ENCODE results near the gene NCAN. TPM values are rescaled to one million over a fixed set of nuclear protein-coding genes. Genes with fewer than 3 reads are reported as not detected.

Gene NCAN
- total RNA-seq, 3 donors from 2014 or later (not counting 1 experiment from before 2014, with no cell fraction given) = not detected

DNA sequence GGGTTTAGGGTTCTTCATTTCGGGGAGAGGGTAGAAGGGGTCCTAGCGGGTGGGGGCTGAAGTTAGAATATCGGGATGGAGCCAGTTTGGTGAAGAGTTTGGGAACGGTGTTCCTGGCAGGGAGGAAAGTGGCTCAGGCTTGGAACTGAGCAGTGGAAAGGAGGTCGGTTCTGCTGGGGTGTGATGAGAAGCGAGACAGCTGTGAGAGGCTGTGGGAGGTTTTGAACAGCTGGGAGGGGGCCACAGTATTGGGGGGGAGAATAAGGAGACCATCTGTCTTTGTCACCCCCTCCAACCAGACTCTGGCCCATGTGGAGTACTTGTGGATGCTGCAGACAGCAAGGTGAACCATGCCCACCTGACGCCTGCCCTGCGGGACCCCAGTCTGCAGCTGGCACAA is 62.4 kb downstream of the NCAN start:
- TF ChIP-seq CTCF (IDR thresholded peaks at IDR 0.05) = no peak
- H3K4me3 ChIP-seq (ENCODE audit: low read length) = no peak overlapping the region
- H3K4me1 ChIP-seq (ENCODE audit: control insufficient read depth, insufficient read depth, low read length) = peaks cover 3% of the 10 kb centered on the region
- no peaks in the 10 kb centered on the region for H3K36me3 Mint-ChIP-seq
- intact Hi-C loops (cut with micrococcal nuclease) = no loop called here
- peaks cover 31% of the 10 kb centered on the region for H3K36me3 ChIP-seq (ENCODE audit: control insufficient read depth, insufficient read depth, low read length)
- DNase-seq = no peak
- ATAC-seq = no peak
- WGBS (ENCODE audit: insufficient coverage) = 83% methylated on average over 8 of the region's 8 CpGs
- no peaks in the 10 kb centered on the region for H3K9me3 ChIP-seq (ENCODE audit: control insufficient read depth, insufficient read depth, low read length)
- no peak overlapping the region for H3K27ac Mint-ChIP-seq
- no peaks in the 10 kb centered on the region for H3K9me3 Mint-ChIP-seq
- peaks cover 14 to 16% of the 10 kb centered on the region in 2 donors for H3K27me3 Mint-ChIP-seq (ENCODE audit: low read depth in 2 of 2)
- H3K27ac ChIP-seq (ENCODE audit: low read length) = no peak overlapping the region
- peaks cover 6% of the 10 kb centered on the region for H3K27me3 ChIP-seq (ENCODE audit: control insufficient read depth, insufficient read depth, low read length)
- no peak overlapping the region for H3K4me3 Mint-ChIP-seq
- peaks cover 0 to 10% of the 10 kb centered on the region in 2 donors for H3K4me1 Mint-ChIP-seq

GRCh38 chr19:19274716-19275565 is 63.2 kb downstream of the NCAN start:
- TF ChIP-seq CTCF (IDR thresholded peaks at IDR 0.05) = no peak
- peaks cover 0 to 10% of the 10 kb centered on the region in 2 donors for H3K4me1 Mint-ChIP-seq
- DNase-seq (no peak), ATAC-seq (no peak)
- Histone ChIP-seq H3K9me3 (ENCODE audit: control insufficient read depth, insufficient read depth, low read length) (no peaks in the 10 kb centered on the region), H3K27me3 (ENCODE audit: control insufficient read depth, insufficient read depth, low read length) (peaks cover 6% of the 10 kb centered on the region), H3K4me1 (ENCODE audit: control insufficient read depth, insufficient read depth, low read length) (peaks cover 3% of the 10 kb centered on the region), H3K36me3 (ENCODE audit: control insufficient read depth, insufficient read depth, low read length) (peaks cover 37% of the 10 kb centered on the region), H3K4me3 (ENCODE audit: low read length) (no peak overlapping the region), H3K27ac (ENCODE audit: low read length) (no peak overlapping the region)
- H3K27me3 Mint-ChIP-seq (ENCODE audit: low read depth in 2 of 2) = peaks cover 14 to 16% of the 10 kb centered on the region in 2 donors
- H3K4me3 Mint-ChIP-seq = no peak overlapping the region
- intact Hi-C loops (cut with micrococcal nuclease) = no loop called here
- no peak overlapping the region for H3K27ac Mint-ChIP-seq
- H3K36me3 Mint-ChIP-seq = no peaks in the 10 kb centered on the region
- H3K9me3 Mint-ChIP-seq = no peaks in the 10 kb centered on the region
- WGBS (ENCODE audit: insufficient coverage) = 76% methylated on average over 9 of the region's 9 CpGs

DNA sequence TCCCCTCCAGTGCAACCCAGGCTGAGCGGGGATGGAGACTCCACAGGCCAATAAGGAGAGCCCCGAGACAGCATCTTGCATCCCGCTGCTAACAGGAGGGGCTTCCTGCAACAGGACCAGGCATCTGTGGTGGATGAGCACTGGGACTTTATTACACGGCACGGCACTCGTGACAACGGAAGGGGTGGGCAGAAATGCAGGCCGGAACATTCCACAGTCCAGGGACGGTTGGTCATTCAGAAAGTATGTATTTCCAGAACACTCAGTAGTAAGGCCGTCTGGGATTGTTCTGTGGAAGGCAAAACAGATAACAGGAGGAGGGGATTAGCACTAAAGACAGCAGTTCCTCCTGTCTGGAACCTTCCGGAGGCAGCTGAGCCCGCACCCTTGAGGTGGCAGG is 64.6 kb downstream of the NCAN start:
- Histone ChIP-seq H3K9me3 (ENCODE audit: control insufficient read depth, insufficient read depth, low read length) (no peaks in the 10 kb centered on the region), H3K4me1 (ENCODE audit: control insufficient read depth, insufficient read depth, low read length) (peaks cover 3% of the 10 kb centered on the region), H3K27me3 (ENCODE audit: control insufficient read depth, insufficient read depth, low read length) (peaks cover 6% of the 10 kb centered on the region), H3K27ac (ENCODE audit: low read length) (no peak overlapping the region), H3K4me3 (ENCODE audit: low read length) (no peak overlapping the region), H3K36me3 (ENCODE audit: control insufficient read depth, insufficient read depth, low read length) (peaks cover 46% of the 10 kb centered on the region)
- intact Hi-C loops (cut with micrococcal nuclease) = no loop called here
- Mint-ChIP-seq H3K9me3 (no peaks in the 10 kb centered on the region), H3K36me3 (no peaks in the 10 kb centered on the region), H3K27ac (no peak overlapping the region), H3K4me1 (peaks cover 0 to 10% of the 10 kb centered on the region in 2 donors), H3K4me3 (no peak overlapping the region), H3K27me3 (ENCODE audit: low read depth in 2 of 2) (peaks cover 12 to 14% of the 10 kb centered on the region in 2 donors)
- TF ChIP-seq CTCF (IDR thresholded peaks at IDR 0.05) = no peak
- no peak for ATAC-seq
- 96% methylated on average over 12 of the region's 12 CpGs for WGBS (ENCODE audit: insufficient coverage)
- DNase-seq = no peak

Data from natural killer cell (primary cell).